HepG2 (cell line): Measurements from ENCODE around the gene EMILIN1. TPM values are rescaled to one million over a fixed set of nuclear protein-coding genes. Genes with fewer than 3 reads are reported as not detected.

Experiments
- ADNP ChIP-seq: sonication (generic); formaldehyde crosslinking; IDR thresholded peaks from 2 replicates; pipeline ENCODE4 v1.4.0; 2020; ENCODE audit warnings: missing genetic modification reagents
- ARID2 ChIP-seq: sonication (generic); formaldehyde crosslinking; IDR thresholded peaks from 2 replicates; pipeline ENCODE4 v1.8.1; 2022; ENCODE audit warnings: mild to moderate bottlenecking, missing genetic modification reagents, borderline replicate concordance
- CBX1 ChIP-seq: IDR thresholded peaks from one replicate; pipeline ENCODE4 v1.6.1; 2016; ENCODE audit warnings: antibody characterized with exemption, low read depth
- DR1 ChIP-seq: sonication (generic); formaldehyde crosslinking; IDR thresholded peaks from 2 replicates; pipeline ENCODE4 v1.8.0; 2021; ENCODE audit warnings: mild to moderate bottlenecking, missing genetic modification reagents, inconsistent platforms
- HCFC1 ChIP-seq: fragments of 150-350 bp; IDR thresholded peaks from 2 replicates; pipeline ENCODE4 v1.6.1; 2014; ENCODE audit warnings: low read depth, low read length
- HNRNPK ChIP-seq: fragments of 200-400 bp; formaldehyde crosslinking; IDR thresholded peaks from 2 replicates; pipeline ENCODE4 v1.6.1; 2018; ENCODE audit warnings: low read length, low read depth, moderate library complexity, mild to moderate bottlenecking; ENCODE audit not compliant: poor library complexity, severe bottlenecking
- IKZF1 ChIP-seq: fragments of 450-650 bp; IDR thresholded peaks from 2 replicates; pipeline ENCODE4 v1.7.1; 2016
- KAT7 ChIP-seq: IDR thresholded peaks from 2 replicates; pipeline ENCODE4 v1.6.1; 2018; ENCODE audit warnings: borderline replicate concordance, missing compliant biosample characterization
- KLF11 ChIP-seq: IDR thresholded peaks from 2 replicates; pipeline ENCODE4 v1.6.1; 2016; ENCODE audit warnings: missing compliant biosample characterization
- MEIS1 ChIP-seq: sonication (generic); formaldehyde crosslinking; IDR thresholded peaks from 2 replicates; pipeline ENCODE4 v1.9.0; 2021; ENCODE audit warnings: mild to moderate bottlenecking, missing genetic modification reagents, moderate library complexity, borderline replicate concordance
- MIXL1 ChIP-seq: IDR thresholded peaks from 2 replicates; pipeline ENCODE4 v1.6.1; 2016
- MXD4 ChIP-seq: IDR thresholded peaks from 2 replicates; pipeline ENCODE4 v1.6.1; 2016; ENCODE audit warnings: mild to moderate bottlenecking, missing biosample characterization, missing genetic modification reagents
- NCOR1 ChIP-seq: fragments of 200-600 bp; sonication (generic); IDR thresholded peaks from 2 replicates; pipeline ENCODE4 v1.7.0; 2017; ENCODE audit warnings: antibody characterized with exemption, low read length, borderline replicate concordance
- SIX4 ChIP-seq: sonication (generic); formaldehyde crosslinking; IDR thresholded peaks from 2 replicates; pipeline ENCODE4 v1.4.0; 2020; ENCODE audit warnings: missing genetic modification reagents
- SMAD1 ChIP-seq: sonication (generic); formaldehyde crosslinking; IDR thresholded peaks from 2 replicates; pipeline ENCODE4 v1.4.0; 2020; ENCODE audit warnings: missing genetic modification reagents, low read depth, mild to moderate bottlenecking, borderline replicate concordance
- TEAD2 ChIP-seq: sonication (generic); formaldehyde crosslinking; IDR thresholded peaks from 2 replicates; pipeline ENCODE4 v1.9.0; 2021; ENCODE audit warnings: missing genetic modification reagents
- ZMYM3 ChIP-seq: sonication (generic); formaldehyde crosslinking; IDR thresholded peaks from 2 replicates; pipeline ENCODE4 v1.5.1; 2020; ENCODE audit warnings: mild to moderate bottlenecking, missing genetic modification reagents
- ZNF12 ChIP-seq: sonication (generic); formaldehyde crosslinking; IDR thresholded peaks from 2 replicates; pipeline ENCODE4 v1.5.0; 2020; ENCODE audit warnings: missing genetic modification reagents
- ZNF550 ChIP-seq: sonication (generic); formaldehyde crosslinking; IDR thresholded peaks from 2 replicates; pipeline ENCODE4 v1.4.0; 2020; ENCODE audit warnings: mild to moderate bottlenecking, missing genetic modification reagents, borderline replicate concordance
- ZNF598 ChIP-seq: sonication (generic); formaldehyde crosslinking; IDR thresholded peaks from 2 replicates; pipeline ENCODE4 v1.5.1; 2020; ENCODE audit warnings: mild to moderate bottlenecking, missing genetic modification reagents, borderline replicate concordance
- ZNF652 ChIP-seq: IDR thresholded peaks from 2 replicates; pipeline ENCODE4 v1.6.1; 2016; ENCODE audit warnings: low read depth, borderline replicate concordance
- ZNF720 ChIP-seq: sonication (generic); formaldehyde crosslinking; IDR thresholded peaks from 2 replicates; pipeline ENCODE4 v1.4.0; 2020; ENCODE audit warnings: missing genetic modification reagents
- ZNF780A ChIP-seq: sonication (generic); formaldehyde crosslinking; IDR thresholded peaks from 2 replicates; pipeline ENCODE4 v1.8.0; 2022; ENCODE audit warnings: mild to moderate bottlenecking, missing genetic modification reagents, moderate library complexity
- ZNF879 ChIP-seq: sonication (generic); formaldehyde crosslinking; IDR thresholded peaks from 2 replicates; pipeline ENCODE4 v1.8.1; 2023; ENCODE audit warnings: missing genetic modification reagents
- polyA plus RNA-seq, 8 experiments: library from polyadenylated mRNA; depleted of rRNA in 3 of 8; stranded (reverse) in 7 of 8; unstranded in 1 of 8; fragments of >200 nt; fragmentation: Illumina TruSeq in 4 of 8; extraction: Trizol in 4 of 8; gene quantifications; 2 replicates each; pipeline versions ENCODE4 v1.2.1 to v1.2.3, GENCODE V29; 2011 to 2016; ENCODE audit warnings: low read depth in 4 of 8, missing spikeins in 1 of 8, mixed read lengths in 1 of 8; ENCODE audit not compliant: insufficient read depth in 1 of 8
- total RNA-seq, 5 experiments: library from RNA; depleted of rRNA; stranded (reverse); fragments of >200 nt; fragmentation: Illumina TruSeq; extraction: Trizol; gene quantifications; 2 replicates each; pipeline ENCODE4 v1.2.3, GENCODE V29; 2016; ENCODE audit warnings: low read depth in 1 of 5
- TF ChIP-seq, protein P1 (sequence below): sonication (generic); formaldehyde crosslinking; IDR thresholded peaks from 2 replicates; pipeline ENCODE4 v1.4.0; 2020; ENCODE audit warnings: mild to moderate bottlenecking, missing genetic modification reagents
- TF ChIP-seq, protein P2 (sequence below): sonication (generic); formaldehyde crosslinking; IDR thresholded peaks from 2 replicates; pipeline ENCODE4 v1.9.0; 2022; ENCODE audit warnings: missing genetic modification reagents, mild to moderate bottlenecking, borderline replicate concordance
- TF ChIP-seq, protein P3 (sequence below): sonication (generic); formaldehyde crosslinking; IDR thresholded peaks from 2 replicates; pipeline ENCODE4 v1.4.0; 2020; ENCODE audit warnings: missing genetic modification reagents

Gene EMILIN1
- total and polyA plus RNA-seq, 2 of the 13 experiments (the other 11 are each of a cell fraction or from before 2014, with no cell fraction given): 8.1 to 9.7 TPM

DNA sequence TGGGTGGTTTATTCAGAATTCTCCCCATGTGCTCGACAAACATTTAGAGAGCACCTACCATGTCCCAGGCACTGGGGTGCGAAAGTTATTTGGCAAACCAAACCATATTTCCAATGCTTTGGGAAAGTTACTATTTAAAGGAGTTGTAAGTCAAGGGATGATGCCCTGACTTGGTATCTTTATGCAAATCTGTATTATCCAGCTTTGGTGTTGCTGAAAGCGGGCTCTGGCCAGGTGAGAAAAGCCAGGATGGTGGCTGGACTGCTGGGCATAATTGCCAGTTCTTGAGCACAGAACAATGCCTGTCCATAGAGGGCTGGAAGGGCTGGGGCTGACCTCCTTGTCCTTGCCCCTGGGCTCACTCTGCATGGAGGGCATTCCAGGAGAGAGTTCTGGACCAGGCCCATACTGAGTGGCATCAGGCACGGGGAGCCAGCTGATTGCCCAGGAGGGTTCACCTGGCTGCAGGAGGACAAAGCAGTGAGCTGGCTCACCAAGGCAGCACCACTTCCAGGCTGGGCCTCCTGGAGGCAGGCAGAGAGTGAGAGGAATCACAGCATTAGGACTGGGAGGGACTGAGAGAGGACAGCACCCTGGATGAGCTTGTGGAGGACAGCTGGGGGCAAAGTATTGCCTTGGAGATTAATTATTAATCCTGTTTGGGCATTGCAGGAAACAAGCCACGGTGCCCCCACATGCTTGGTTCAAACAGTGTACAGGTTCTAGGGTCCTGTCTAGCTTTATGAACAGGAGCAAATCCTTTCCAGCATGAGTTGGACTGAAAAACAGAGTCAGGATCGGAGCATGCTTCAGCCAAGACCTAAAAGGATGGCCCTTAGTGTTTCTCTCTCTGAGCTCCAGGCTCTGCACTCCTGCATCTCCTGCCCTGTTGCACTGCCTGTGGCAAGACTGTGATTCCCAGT, 15.3 kb downstream of the EMILIN1 start (continued):
- TF ChIP-seq, protein P1, sequence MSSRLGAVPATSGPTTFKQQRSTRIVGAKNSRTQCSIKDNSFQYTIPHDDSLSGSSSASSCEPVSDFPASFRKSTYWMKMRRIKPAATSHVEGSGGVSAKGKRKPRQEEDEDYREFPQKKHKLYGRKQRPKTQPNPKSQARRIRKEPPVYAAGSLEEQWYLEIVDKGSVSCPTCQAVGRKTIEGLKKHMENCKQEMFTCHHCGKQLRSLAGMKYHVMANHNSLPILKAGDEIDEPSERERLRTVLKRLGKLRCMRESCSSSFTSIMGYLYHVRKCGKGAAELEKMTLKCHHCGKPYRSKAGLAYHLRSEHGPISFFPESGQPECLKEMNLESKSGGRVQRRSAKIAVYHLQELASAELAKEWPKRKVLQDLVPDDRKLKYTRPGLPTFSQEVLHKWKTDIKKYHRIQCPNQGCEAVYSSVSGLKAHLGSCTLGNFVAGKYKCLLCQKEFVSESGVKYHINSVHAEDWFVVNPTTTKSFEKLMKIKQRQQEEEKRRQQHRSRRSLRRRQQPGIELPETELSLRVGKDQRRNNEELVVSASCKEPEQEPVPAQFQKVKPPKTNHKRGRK (CRISPR knock-in tag): no peak; the same call in 1 of the 2 replicates
- TF ChIP-seq SIX4: peak; percentile 49; the same call in 1 of the 2 replicates
- TF ChIP-seq MEIS1: peak; percentile 93
- TF ChIP-seq ZNF12: peak; percentile 51; the same call in 1 of the 2 replicates
- peak; percentile 70 for TF ChIP-seq CBX1
- peak; percentile 92 for TF ChIP-seq ZNF598 (CRISPR knock-in tag)
- 0 out of 2 replicates have a peak, but pooled peaks have one; percentile 52 for TF ChIP-seq ADNP (CRISPR knock-in tag)
- TF ChIP-seq MIXL1 (CRISPR knock-in tag): peak; percentile 96
- peak; percentile 76; the same call in 1 of the 2 replicates for TF ChIP-seq KAT7 (CRISPR knock-in tag)
- TF ChIP-seq ZNF652 (CRISPR knock-in tag): no peak
- no peak for TF ChIP-seq HCFC1
- TF ChIP-seq MXD4 (CRISPR knock-in tag): peak; percentile 65; the same call in 1 of the 2 replicates
- 0 out of 2 replicates have a peak, but pooled peaks have one; percentile 78 for TF ChIP-seq ARID2
- TF ChIP-seq, protein P2, sequence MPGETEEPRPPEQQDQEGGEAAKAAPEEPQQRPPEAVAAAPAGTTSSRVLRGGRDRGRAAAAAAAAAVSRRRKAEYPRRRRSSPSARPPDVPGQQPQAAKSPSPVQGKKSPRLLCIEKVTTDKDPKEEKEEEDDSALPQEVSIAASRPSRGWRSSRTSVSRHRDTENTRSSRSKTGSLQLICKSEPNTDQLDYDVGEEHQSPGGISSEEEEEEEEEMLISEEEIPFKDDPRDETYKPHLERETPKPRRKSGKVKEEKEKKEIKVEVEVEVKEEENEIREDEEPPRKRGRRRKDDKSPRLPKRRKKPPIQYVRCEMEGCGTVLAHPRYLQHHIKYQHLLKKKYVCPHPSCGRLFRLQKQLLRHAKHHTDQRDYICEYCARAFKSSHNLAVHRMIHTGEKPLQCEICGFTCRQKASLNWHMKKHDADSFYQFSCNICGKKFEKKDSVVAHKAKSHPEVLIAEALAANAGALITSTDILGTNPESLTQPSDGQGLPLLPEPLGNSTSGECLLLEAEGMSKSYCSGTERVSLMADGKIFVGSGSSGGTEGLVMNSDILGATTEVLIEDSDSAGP (CRISPR knock-in tag): peak; percentile 60
- TF ChIP-seq NCOR1: peak; percentile 89; the same call in 1 of the 2 replicates
- no peak for TF ChIP-seq IKZF1
- TF ChIP-seq ZNF720 (CRISPR knock-in tag): no peak
- TF ChIP-seq SMAD1: peak; percentile 16; the same call in 1 of the 2 replicates
- TF ChIP-seq ZNF550: peak; percentile 29
- TF ChIP-seq TEAD2: no peak
- TF ChIP-seq KLF11 (CRISPR knock-in tag): peak; percentile 21; the same call in 1 of the 2 replicates
- TF ChIP-seq HNRNPK: no peak
- TF ChIP-seq ZMYM3: peak; percentile 87
- peak; percentile 30; the same call in 1 of the 2 replicates for TF ChIP-seq DR1 (CRISPR knock-in tag)
- no peak for TF ChIP-seq ZNF879 (CRISPR knock-in tag)
- TF ChIP-seq ZNF780A (CRISPR knock-in tag): 0 out of 2 replicates have a peak, but pooled peaks have one; percentile 28
- TF ChIP-seq, protein P3, sequence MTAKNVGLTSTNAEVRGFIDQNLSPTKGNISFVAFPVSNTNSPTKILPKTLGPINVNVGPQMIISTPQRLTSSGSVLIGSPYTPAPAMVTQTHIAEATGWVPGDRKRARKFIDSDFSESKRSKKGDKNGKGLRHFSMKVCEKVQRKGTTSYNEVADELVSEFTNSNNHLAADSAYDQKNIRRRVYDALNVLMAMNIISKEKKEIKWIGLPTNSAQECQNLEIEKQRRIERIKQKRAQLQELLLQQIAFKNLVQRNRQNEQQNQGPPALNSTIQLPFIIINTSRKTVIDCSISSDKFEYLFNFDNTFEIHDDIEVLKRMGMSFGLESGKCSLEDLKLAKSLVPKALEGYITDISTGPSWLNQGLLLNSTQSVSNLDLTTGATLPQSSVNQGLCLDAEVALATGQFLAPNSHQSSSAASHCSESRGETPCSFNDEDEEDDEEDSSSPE (CRISPR knock-in tag): peak; percentile 50; the same call in 1 of the 2 replicates
